Mucosa of gallbladder (tissue), 1 donor: ENCODE data around the gene TUBB. TPM values are rescaled to one million over a fixed set of nuclear protein-coding genes. Genes with fewer than 3 reads are reported as not detected.

Experiments used
- DNase-seq: peaks from one replicate; pipeline ENCODE4 v3.0.0-alpha.2; 2020; ENCODE audit warnings: low spot score
- total RNA-seq: library from RNA; stranded (reverse); gene quantifications from one replicate; pipeline ENCODE4 v1.2.1, GENCODE V29; 2021
- donor health status: DM: no; HTN: no; CAD: no.

TUBB gene
- 277 TPM for total RNA-seq

- DNase-seq, result peak; percentile 97
Measured at GRCh38 chr6:30719791-30720737, at the start of gene TUBB. Gene TUBB (plus strand): TSS chr6:30720352. CDS start chr6:30720507, 155 bp downstream.

- DNase-seq, result no peak
Measured at GRCh38 chr6:30670760-30671527, 49.2 kb upstream of the TUBB start.

GRCh38 chr6:30672445-30673253 is 47.5 kb upstream of the TUBB start, which contains the start of gene DHX16:
Gene DHX16 (minus strand): TSS chr6:30673006. CDS start chr6:30672841, 165 bp downstream.
- DNase-seq, result peak; percentile 98

GRCh38 chr6:30676660-30677285 is 43.4 kb upstream of the TUBB start:
- DNase-seq, result no peak

GRCh38 chr6:30678964-30679726 is 41.0 kb upstream of the TUBB start:
- peak; percentile 88 for DNase-seq

- DNase-seq, result no peak
Measured at GRCh38 chr6:30679765-30680535, 40.2 kb upstream of the TUBB start.

GRCh38 chr6:30681766-30682142 is 38.4 kb upstream of the TUBB start:
- DNase-seq, result no peak

GRCh38 chr6:30682143-30683117 is 37.7 kb upstream of the TUBB start:
- DNase-seq, result peak; percentile 82

- no peak for DNase-seq
Measured at GRCh38 chr6:30683183-30683979, 36.8 kb upstream of the TUBB start.

GRCh38 chr6:30683980-30684338 is 36.2 kb upstream of the TUBB start:
- DNase-seq, result no peak

GRCh38 chr6:30684386-30685156 is 35.6 kb upstream of the TUBB start:
- DNase-seq, result peak; percentile 40

- DNase-seq, result no peak
Measured at GRCh38 chr6:30685157-30686008, 34.8 kb upstream of the TUBB start.

- peak; percentile 66 for DNase-seq
Measured at GRCh38 chr6:30686009-30686907, 33.9 kb upstream of the TUBB start, which contains the start of gene PPP1R18. Gene PPP1R18 (minus strand): TSS chr6:30686645. CDS start chr6:30686018, 627 bp downstream.

- DNase-seq, result peak; percentile 86
Measured at GRCh38 chr6:30686908-30687658, 33.1 kb upstream of the TUBB start.
